NB4 (cell line): ENCODE results near the gene FTSJ1.
A peak's percentile ranks its signal among the peaks of the same experiment; 100 is the strongest.
"Not testable (repeated sequence)": the region's sequence is repeated elsewhere in the genome, so short reads cannot be mapped to it uniquely, and the experiment has no call there.

Source experiments
- DNase-seq: peaks from one replicate; pipeline ENCODE4 v3.0.0; 2010; ENCODE audit warnings: low read depth
- H3K4me3 ChIP-seq: one replicate; pipeline ENCODE4 v1.5.1; 2011; ENCODE audit warnings: mild to moderate bottlenecking, low read depth, low read length, moderate library complexity
- CTCF ChIP-seq: IDR thresholded peaks from one replicate; pipeline ENCODE4 v1.5.1; 2012; ENCODE audit warnings: low read depth, low read length
- MAX ChIP-seq: IDR thresholded peaks from 2 replicates; pipeline ENCODE4 v1.6.1; 2011; ENCODE audit warnings: low read depth, low read length
- MYC ChIP-seq: IDR thresholded peaks from 2 replicates; pipeline ENCODE4 v1.6.1; 2011; ENCODE audit warnings: low read depth, low read length
- POLR2A ChIP-seq: IDR thresholded peaks from 2 replicates; pipeline ENCODE4 v1.6.1; 2011; ENCODE audit warnings: mild to moderate bottlenecking; ENCODE audit not compliant: insufficient read length; ENCODE audit errors: extremely low read depth

FTSJ1 gene

DNA sequence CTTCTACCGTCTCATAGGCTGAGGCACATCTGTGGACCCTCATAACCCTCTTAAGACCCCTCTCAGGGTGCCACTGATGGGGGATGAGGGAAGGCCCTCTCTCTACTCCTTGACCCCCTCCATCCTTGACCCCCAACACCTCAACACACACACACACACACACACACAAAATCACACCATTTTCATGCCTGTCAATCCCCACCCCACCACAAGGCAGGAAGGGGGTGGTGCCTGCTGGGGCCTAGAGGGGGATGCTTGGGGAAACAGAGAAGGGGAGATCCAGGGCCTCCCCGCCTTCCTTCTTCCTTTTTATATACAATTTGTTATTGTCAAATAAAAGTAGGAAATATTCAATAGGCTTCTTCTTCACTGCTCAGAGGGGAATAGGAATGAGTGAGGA lies 44.5 kb downstream of the FTSJ1 start:
- no peak for TF ChIP-seq POLR2A
- no peak for TF ChIP-seq MAX
- TF ChIP-seq MYC = no peak
- TF ChIP-seq CTCF = no peak
- no peak for DNase-seq
- no peak overlapping the region for H3K4me3 ChIP-seq

DNA sequence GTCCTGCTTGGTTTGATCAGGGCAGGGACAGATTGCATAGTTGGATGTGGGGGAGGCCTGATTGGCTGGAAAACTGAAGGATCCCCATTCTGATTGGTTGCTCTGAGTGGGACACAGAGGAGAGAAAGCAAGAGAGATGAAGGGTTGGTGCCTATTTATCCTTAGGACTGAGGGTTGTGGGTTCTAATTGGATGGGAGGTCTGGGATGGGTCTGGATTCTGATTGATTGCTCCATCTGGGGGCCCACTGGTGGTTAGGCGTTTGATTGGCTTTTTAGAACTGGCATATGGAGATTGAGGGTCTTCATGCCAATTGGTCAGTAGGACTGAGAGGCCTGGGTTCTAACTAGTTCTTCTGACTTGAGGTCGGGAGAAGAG lies 45.0 kb downstream of the FTSJ1 start:
- DNase-seq = peak; percentile 41
- H3K4me3 ChIP-seq = peak overlapping the region; percentile 95
- TF ChIP-seq CTCF (no peak), MAX (no peak), MYC (no peak), POLR2A (no peak)

DNA sequence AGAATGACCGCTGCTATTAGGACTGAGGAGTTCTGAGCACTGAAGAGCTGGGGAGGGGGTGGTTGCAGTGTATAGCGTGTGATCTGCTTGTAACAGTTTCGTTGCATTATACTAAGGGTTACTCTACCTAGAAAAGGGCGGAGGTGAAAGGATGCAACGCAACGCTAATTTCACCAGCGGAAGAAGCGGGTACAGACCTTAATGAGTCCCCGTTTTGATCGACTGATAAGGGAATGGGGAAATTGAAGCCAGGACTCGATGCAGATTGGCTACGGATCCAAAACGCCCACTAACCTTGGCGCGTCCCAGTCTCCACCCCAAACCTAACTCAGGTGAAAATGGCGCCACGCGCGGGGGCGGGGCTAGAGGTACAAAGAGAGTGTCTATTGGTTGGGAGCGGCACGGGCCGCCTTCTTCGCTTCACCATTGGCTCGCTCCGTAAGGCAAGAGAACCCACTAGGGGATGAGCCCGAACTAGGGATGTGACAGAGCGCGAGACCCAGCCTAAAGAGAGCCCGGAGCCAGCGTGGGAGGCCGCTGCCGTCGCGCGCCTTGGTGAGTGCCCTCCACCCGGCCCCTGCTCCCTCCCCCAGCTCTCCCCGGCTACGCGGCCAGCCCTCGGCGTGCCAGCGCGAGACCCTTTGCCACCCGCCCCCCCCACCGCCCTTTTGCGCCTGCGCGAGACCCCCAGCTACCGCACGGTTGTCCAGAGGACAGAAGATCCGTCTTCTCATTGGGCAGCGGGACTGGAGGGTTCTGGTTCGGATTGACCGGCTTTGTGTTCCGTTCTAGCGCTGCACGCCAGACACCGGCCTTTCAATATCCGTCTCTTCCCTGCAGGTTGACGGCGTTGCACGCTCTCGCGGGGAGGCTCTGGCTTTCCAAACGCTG lies 45.6 kb downstream of the FTSJ1 start, which contains the start of gene EBP:
Gene EBP, plus strand, starts transcription at position 456 of the 891 bp plus-strand sequence. CDS start 1,964 bp downstream, outside the sequence.
- peak; percentile 96 for DNase-seq

GRCh38 chrX:48522291-48522690 lies 46.3 kb downstream of the FTSJ1 start:
- peak overlapping the region; percentile 95 for H3K4me3 ChIP-seq

More for the DNA sequence above, 45.6 kb downstream of the FTSJ1 start, which contains the start of gene EBP:
- TF ChIP-seq POLR2A (peak; percentile 60), MYC (no peak), MAX (peak; percentile 60)
- peak within 1 kb of the TSS; percentile 95 for H3K4me3 ChIP-seq

DNA sequence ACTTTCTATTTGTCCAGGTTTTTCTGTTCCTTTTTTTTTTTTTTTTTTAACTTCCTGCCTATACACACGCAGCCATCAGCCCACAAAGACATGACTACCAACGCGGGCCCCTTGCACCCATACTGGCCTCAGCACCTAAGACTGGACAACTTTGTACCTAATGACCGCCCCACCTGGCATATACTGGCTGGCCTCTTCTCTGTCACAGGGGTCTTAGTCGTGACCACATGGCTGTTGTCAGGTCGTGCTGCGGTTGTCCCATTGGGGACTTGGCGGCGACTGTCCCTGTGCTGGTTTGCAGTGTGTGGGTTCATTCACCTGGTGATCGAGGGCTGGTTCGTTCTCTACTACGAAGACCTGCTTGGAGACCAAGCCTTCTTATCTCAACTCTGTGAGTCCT lies 47.7 kb downstream of the FTSJ1 start:
- no peak for TF ChIP-seq POLR2A
- no peak for TF ChIP-seq MYC
- TF ChIP-seq CTCF = no peak
- no peak for TF ChIP-seq MAX
- DNase-seq = no peak
- H3K4me3 ChIP-seq = peak overlapping the region; percentile 50

More at GRCh38 chrX:48522291-48522690, 46.3 kb downstream of the FTSJ1 start:
- DNase-seq = no peak
- TF ChIP-seq CTCF (no peak), MYC (0 out of 2 replicates have a peak, but pooled peaks have one; percentile 6)

DNA sequence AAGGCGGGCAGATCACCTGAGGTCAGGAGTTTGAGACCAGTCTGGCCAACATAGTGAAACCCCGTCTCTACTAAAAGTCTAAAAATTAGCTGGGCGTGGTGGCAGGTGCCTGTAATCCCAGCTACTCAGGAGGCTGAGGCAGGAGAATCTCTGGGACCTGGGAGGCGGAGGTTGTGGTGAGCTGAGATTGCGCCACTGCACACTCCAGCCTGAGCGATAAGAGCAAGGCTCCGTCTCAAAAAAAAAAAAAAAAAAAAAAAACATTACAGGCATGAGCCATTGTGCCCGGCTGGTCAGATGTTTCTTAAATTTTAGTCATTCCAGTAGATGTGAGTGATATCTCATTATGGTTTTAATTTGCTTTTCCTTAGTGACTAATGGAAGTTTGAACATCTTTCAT lies 49.9 kb downstream of the FTSJ1 start:
- H3K4me3 ChIP-seq = not testable (repeated sequence)

More for the DNA sequence above, 49.9 kb downstream of the FTSJ1 start:
- not testable (repeated sequence) for DNase-seq
